ENCODE results near the gene SELENOK.

The SELENOK gene

GRCh38 chr3:53883008-53883407 is 8.7 kb downstream of the SELENOK start:
- DNase-seq (ENCODE audit: low spot score): no peak

GRCh38 chr3:53881691-53882593 is 9.7 kb downstream of the SELENOK start, which contains the start of gene ACTR8:
TSS of gene ACTR8 (minus strand) at chr3:53882152. CDS start at chr3:53882101, 51 bp downstream.
- peak; percentile 97 for DNase-seq (ENCODE audit: low spot score)

GRCh38 chr3:53880396-53881345 is 11.0 kb downstream of the SELENOK start:
- peak; percentile 30 for DNase-seq (ENCODE audit: low spot score)

GRCh38 chr3:53865732-53866499 is 25.7 kb downstream of the SELENOK start:
- no peak for DNase-seq (ENCODE audit: low spot score)

- DNase-seq (ENCODE audit: low spot score): no peak
Observed at GRCh38 chr3:53863145-53863544, 28.5 kb downstream of the SELENOK start.

GRCh38 chr3:53862241-53862640 is 29.4 kb downstream of the SELENOK start:
- DNase-seq (ENCODE audit: low spot score): no peak

GRCh38 chr3:53860196-53860595 is 31.5 kb downstream of the SELENOK start:
- DNase-seq (ENCODE audit: low spot score): no peak

GRCh38 chr3:53859178-53859577 is 32.5 kb downstream of the SELENOK start:
- no peak for DNase-seq (ENCODE audit: low spot score)

GRCh38 chr3:53858096-53858741 is 33.4 kb downstream of the SELENOK start:
- DNase-seq (ENCODE audit: low spot score): no peak

GRCh38 chr3:53856964-53857363 is 34.7 kb downstream of the SELENOK start:
- DNase-seq (ENCODE audit: low spot score): no peak

GRCh38 chr3:53850895-53851294 is 40.8 kb downstream of the SELENOK start:
- DNase-seq (ENCODE audit: low spot score): no peak

- DNase-seq (ENCODE audit: low spot score): no peak
Observed at GRCh38 chr3:53849916-53850315, 41.7 kb downstream of the SELENOK start.

- DNase-seq (ENCODE audit: low spot score): no peak
Observed at GRCh38 chr3:53846851-53847155, 44.9 kb downstream of the SELENOK start.

GRCh38 chr3:53846134-53846850 is 45.4 kb downstream of the SELENOK start, which contains the start of the genes CHDH and IL17RB:
TSS of gene CHDH (minus strand) at chr3:53846419. CDS start at chr3:53824008, 22,411 bp downstream.
TSS of gene IL17RB (plus strand) at chr3:53846568. CDS start at chr3:53846589, 21 bp downstream.
- peak; percentile 57 for DNase-seq (ENCODE audit: low spot score)

- DNase-seq (ENCODE audit: low spot score): no peak
Observed at GRCh38 chr3:53845881-53846133, 45.9 kb downstream of the SELENOK start.

GRCh38 chr3:53845103-53845880 is 46.4 kb downstream of the SELENOK start:
- DNase-seq (ENCODE audit: low spot score): peak; percentile 75

- no peak for DNase-seq (ENCODE audit: low spot score)
Observed at GRCh38 chr3:53844262-53845102, 47.2 kb downstream of the SELENOK start.

- no peak for DNase-seq (ENCODE audit: low spot score)
Observed at GRCh38 chr3:53843195-53844177, 48.2 kb downstream of the SELENOK start.

All from GM03348 (cell line).